Mesendoderm (in vitro differentiated cells): Measurements from ENCODE around the gene CLCA4.
A peak's percentile ranks its signal among the peaks of the same experiment; 100 is the strongest.
"Not testable (repeated sequence)": the region's sequence is repeated elsewhere in the genome, so short reads cannot be mapped to it uniquely, and the experiment has no call there.

Experiments
- DNase-seq: peaks from one replicate; pipeline ENCODE4 v3.0.0; 2013
- H2AK5ac ChIP-seq: 2 replicates; pipeline ENCODE4 v1.6.1; 2013; ENCODE audit warnings: low read length, inconsistent platforms
- H2BK120ac ChIP-seq: 2 replicates; pipeline ENCODE4 v1.6.1; 2013; ENCODE audit warnings: low read depth, mild to moderate bottlenecking, low read length, moderate library complexity, mixed read lengths
- H2BK15ac ChIP-seq: replicated peaks from 2 replicates; pipeline ENCODE4 v1.6.1; 2013; ENCODE audit warnings: low read depth, mild to moderate bottlenecking, moderate library complexity
- H2BK5ac ChIP-seq: 2 replicates; pipeline ENCODE4 v1.6.1; 2013; ENCODE audit warnings: low read length, inconsistent platforms
- H3K18ac ChIP-seq: 2 replicates; pipeline ENCODE4 v1.6.1; 2013; ENCODE audit warnings: mild to moderate bottlenecking, low read length, mixed read lengths
- H3K23ac ChIP-seq: one replicate; pipeline ENCODE4 v1.6.1; 2013; ENCODE audit warnings: low read length
- H3K27ac ChIP-seq: 2 replicates; pipeline ENCODE4 v1.5.1; 2013; ENCODE audit warnings: low read depth, mild to moderate bottlenecking, inconsistent platforms, low read length, moderate library complexity
- H3K27me3 ChIP-seq: 2 replicates; pipeline ENCODE4 v1.6.1; 2013; ENCODE audit warnings: low read length, control low read depth, mild to moderate bottlenecking, inconsistent platforms; ENCODE audit not compliant: insufficient read depth, poor library complexity
- H3K36me3 ChIP-seq: 2 replicates; pipeline ENCODE4 v1.6.1; 2013; ENCODE audit warnings: low read length, inconsistent platforms; ENCODE audit not compliant: control insufficient read depth, insufficient read depth
- H3K4ac ChIP-seq: one replicate; pipeline ENCODE4 v1.6.1; 2013; ENCODE audit warnings: low read depth, mild to moderate bottlenecking, low read length, moderate library complexity
- H3K4me1 ChIP-seq: 2 replicates; pipeline ENCODE4 v1.6.1; 2013; ENCODE audit warnings: low read depth, low read length, inconsistent platforms; ENCODE audit not compliant: control insufficient read depth
- H3K4me2 ChIP-seq: 2 replicates; pipeline ENCODE4 v1.6.1; 2013; ENCODE audit warnings: low read length
- H3K4me3 ChIP-seq: 2 replicates; pipeline ENCODE4 v1.5.1; 2013; ENCODE audit warnings: mild to moderate bottlenecking, low read length
- H3K56ac ChIP-seq: one replicate; pipeline ENCODE4 v1.6.1; 2013; ENCODE audit warnings: low read length
- H3K79me1 ChIP-seq: 2 replicates; pipeline ENCODE4 v1.6.1; 2013; ENCODE audit warnings: low read length, inconsistent platforms
- H3K79me2 ChIP-seq: 2 replicates; pipeline ENCODE4 v1.6.1; 2013; ENCODE audit warnings: mild to moderate bottlenecking, low read length; ENCODE audit not compliant: control insufficient read depth, insufficient read depth
- H3K9ac ChIP-seq: 2 replicates; pipeline ENCODE4 v1.6.1; 2013; ENCODE audit warnings: low read length, inconsistent platforms
- H4K5ac ChIP-seq: one replicate; pipeline ENCODE4 v1.6.1; 2013; ENCODE audit warnings: low read length
- H4K8ac ChIP-seq: one replicate; pipeline ENCODE4 v1.6.1; 2013; ENCODE audit warnings: low read depth, mild to moderate bottlenecking, control low read depth, low read length, moderate library complexity
- WGBS: extraction: QIAGEN DNeasy Blood & Tissue Kit; methylation state at CpG from one replicate; pipeline ENCODE4 v1.1.7; 2013; ENCODE audit warnings: low lambda C conversion rate, missing lambda C conversion rate; ENCODE audit not compliant: insufficient coverage; ENCODE audit errors: extremely low coverage; 5-methylcytosine and 5-hydroxymethylcytosine counted together

Gene CLCA4

GRCh38 chr1:86596224-86596623 is 49.3 kb downstream of the CLCA4 start:
- no peaks in the 10 kb centered on the region for H3K36me3 ChIP-seq
- no peak overlapping the region for H2AK5ac ChIP-seq
- H2BK120ac ChIP-seq, result no peak overlapping the region
- no peak overlapping the region for H4K8ac ChIP-seq
- H2BK5ac ChIP-seq, result no peak overlapping the region
- no peaks in the 10 kb centered on the region for H3K79me2 ChIP-seq
- H4K5ac ChIP-seq, result no peak overlapping the region
- no peak overlapping the region for H3K4ac ChIP-seq
- no peak overlapping the region for H3K4me2 ChIP-seq
- WGBS, result no CpG with 5 or more reads among the region's 2 CpGs
- H3K56ac ChIP-seq, result no peak overlapping the region
- H3K23ac ChIP-seq, result no peak overlapping the region
- H2BK15ac ChIP-seq, result no peak overlapping the region
- no peak overlapping the region for H3K4me3 ChIP-seq
- no peaks in the 10 kb centered on the region for H3K4me1 ChIP-seq
- no peaks in the 10 kb centered on the region for H3K27me3 ChIP-seq
- no peaks in the 10 kb centered on the region for H3K79me1 ChIP-seq
- no peak overlapping the region for H3K18ac ChIP-seq
- no peak for DNase-seq
- H3K9ac ChIP-seq, result no peak overlapping the region
- H3K27ac ChIP-seq, result no peak overlapping the region

- Histone ChIP-seq H3K4me3 (no peak overlapping the region), H4K8ac (no peak overlapping the region), H2AK5ac (no peak overlapping the region), H3K4me2 (no peak overlapping the region), H4K5ac (no peak overlapping the region), H3K23ac (no peak overlapping the region), H3K56ac (no peak overlapping the region), H2BK15ac (no peak overlapping the region), H3K4me1 (no peaks in the 10 kb centered on the region), H2BK120ac (no peak overlapping the region), H3K36me3 (no peaks in the 10 kb centered on the region), H3K9ac (no peak overlapping the region), H3K4ac (no peak overlapping the region), H3K79me1 (no peaks in the 10 kb centered on the region), H3K27me3 (no peaks in the 10 kb centered on the region), H3K18ac (no peak overlapping the region), H3K27ac (no peak overlapping the region), H2BK5ac (no peak overlapping the region), H3K79me2 (no peaks in the 10 kb centered on the region)
- no peak for DNase-seq
- no CpG with 5 or more reads among the region's 3 CpGs for WGBS
These were observed 49.9 kb downstream of the CLCA4 start for GRCh38 chr1:86596741-86597290.

- not testable (repeated sequence) for H3K18ac ChIP-seq, H3K4me2 ChIP-seq, H2AK5ac ChIP-seq
These were observed 59.2 kb downstream of the CLCA4 start for GRCh38 chr1:86606080-86606479.

GRCh38 chr1:86616433-86616832 is 69.6 kb downstream of the CLCA4 start:
- no peak overlapping the region for H3K4ac ChIP-seq
- WGBS, result no CpG with 5 or more reads among the region's 1 CpG

More at GRCh38 chr1:86606080-86606479, 59.2 kb downstream of the CLCA4 start:
- not testable (repeated sequence) for H3K4ac ChIP-seq, H2BK15ac ChIP-seq, H3K9ac ChIP-seq, H2BK5ac ChIP-seq, H3K27me3 ChIP-seq, H3K27ac ChIP-seq, H3K23ac ChIP-seq, DNase-seq, H3K79me1 ChIP-seq, H4K8ac ChIP-seq, H3K4me1 ChIP-seq, H3K79me2 ChIP-seq, H3K56ac ChIP-seq, H3K4me3 ChIP-seq, H3K36me3 ChIP-seq, H4K5ac ChIP-seq, H2BK120ac ChIP-seq
- whole genome bisulfite sequencing, result no CpG with 5 or more reads among the region's 2 CpGs

GRCh38 chr1:86616871-86617270 is 70.0 kb downstream of the CLCA4 start:
- H2BK15ac ChIP-seq, result no peak overlapping the region
- no peak overlapping the region for H3K9ac ChIP-seq
- DNase-seq, result no peak
- H2BK120ac ChIP-seq, result no peak overlapping the region
- no peak overlapping the region for H4K8ac ChIP-seq
- H3K4me1 ChIP-seq, result no peaks in the 10 kb centered on the region
- no peak overlapping the region for H3K23ac ChIP-seq
- no peaks in the 10 kb centered on the region for H3K27me3 ChIP-seq
- no peak overlapping the region for H3K4me2 ChIP-seq
- H3K56ac ChIP-seq, result no peak overlapping the region
- H3K36me3 ChIP-seq, result no peaks in the 10 kb centered on the region
- H3K4me3 ChIP-seq, result no peak overlapping the region
- H2BK5ac ChIP-seq, result no peak overlapping the region
- WGBS, result no CpG with 5 or more reads among the region's 1 CpG
- no peak overlapping the region for H4K5ac ChIP-seq
- no peak overlapping the region for H2AK5ac ChIP-seq
- no peaks in the 10 kb centered on the region for H3K79me1 ChIP-seq
- H3K27ac ChIP-seq, result no peak overlapping the region
- no peaks in the 10 kb centered on the region for H3K79me2 ChIP-seq
- no peak overlapping the region for H3K4ac ChIP-seq
- H3K18ac ChIP-seq, result no peak overlapping the region

More at GRCh38 chr1:86616433-86616832, 69.6 kb downstream of the CLCA4 start:
- Histone ChIP-seq H2AK5ac (no peak overlapping the region), H3K36me3 (no peaks in the 10 kb centered on the region), H3K4me3 (no peak overlapping the region), H3K23ac (no peak overlapping the region), H3K79me1 (no peaks in the 10 kb centered on the region), H3K9ac (no peak overlapping the region), H2BK15ac (no peak overlapping the region), H3K27me3 (no peaks in the 10 kb centered on the region), H3K79me2 (no peaks in the 10 kb centered on the region), H2BK120ac (no peak overlapping the region), H3K27ac (no peak overlapping the region), H3K4me2 (no peak overlapping the region), H3K56ac (no peak overlapping the region), H3K4me1 (no peaks in the 10 kb centered on the region), H4K5ac (no peak overlapping the region), H4K8ac (no peak overlapping the region), H3K18ac (no peak overlapping the region), H2BK5ac (no peak overlapping the region)
- no peak for DNase-seq

GRCh38 chr1:86618358-86618757 is 71.5 kb downstream of the CLCA4 start:
- Histone ChIP-seq H3K23ac (no peak overlapping the region), H3K18ac (no peak overlapping the region), H3K4me1 (no peaks in the 10 kb centered on the region), H3K4me3 (no peak overlapping the region), H2BK15ac (no peak overlapping the region), H3K79me2 (no peaks in the 10 kb centered on the region), H2BK120ac (no peak overlapping the region), H3K27ac (no peak overlapping the region), H3K9ac (no peak overlapping the region), H3K79me1 (no peaks in the 10 kb centered on the region), H3K56ac (no peak overlapping the region), H3K36me3 (no peaks in the 10 kb centered on the region), H3K27me3 (no peaks in the 10 kb centered on the region), H3K4ac (no peak overlapping the region), H2BK5ac (no peak overlapping the region), H2AK5ac (no peak overlapping the region), H3K4me2 (no peak overlapping the region), H4K8ac (no peak overlapping the region), H4K5ac (no peak overlapping the region)
- DNase-seq, result peak; percentile 7
